GM12878 (cell line): ENCODE results near the gene UBE2O. TPM values are rescaled to one million over a fixed set of nuclear protein-coding genes. Genes with fewer than 3 reads are reported as not detected.

ENCODE experiments used
- ATAC-seq: fragments of 200-7000 bp; cut with Tn5 transposase; 3 replicates; pipeline ENCODE4 v1.9.1; 2020; ENCODE audit warnings: mild to moderate bottlenecking, moderate library complexity
- BruUV-seq: library from RNA; stranded (reverse); fragments of 400-500 nt; replicated peaks from 2 replicates; lab custom pipeline; 2021; lab: Mats Ljungman, UMichigan
- CTCF ChIA-PET: fragments of 300-600 bp; sonication (Branson Sonifier 250); formaldehyde crosslinking; extraction: SDS; loops from one replicate; lab custom pipeline; 2021; ENCODE audit warnings: inconsistent platforms; lab: Yijun Ruan, JAX
- POLR2A ChIA-PET: fragments of 350-600 bp; formaldehyde crosslinking; extraction: SDS; loops from one replicate; lab custom pipeline; 2021; ENCODE audit warnings: inconsistent platforms; lab: Charles Lee
- RAD21 ChIA-PET: fragments of 300-600 bp; sonication (Branson Sonifier 250); formaldehyde crosslinking; loops from one replicate; lab custom pipeline; 2023; ENCODE audit warnings: antibody characterized with exemption; ENCODE audit not compliant: unreplicated experiment; lab: Charles Lee
- SMC1A ChIA-PET: fragments of 300-600 bp; sonication (Branson Sonifier 250); formaldehyde crosslinking; loops from one replicate; lab custom pipeline; 2023; ENCODE audit not compliant: unreplicated experiment, uncharacterized antibody; lab: Charles Lee
- DNase-seq: peaks from one replicate; pipeline ENCODE4 v3.0.0-alpha.2; 2011; ENCODE audit warnings: low read depth, low spot score
- FAIRE-seq: peaks from 3 replicates; lab custom pipeline; 2011; peaks lifted over from hg19 to GRCh38; lab: Jason Lieb, UNC
- H2AFZ ChIP-seq: 2 replicates; pipeline ENCODE4 v1.6.0; 2011; ENCODE audit warnings: low read depth, low read length, control low read depth; ENCODE audit not compliant: control insufficient read depth
- H3K27ac ChIP-seq: 2 replicates; pipeline ENCODE4 v1.5.1; 2011; ENCODE audit warnings: control low read depth; ENCODE audit not compliant: control insufficient read depth, insufficient read depth
- H3K27me3 ChIP-seq, 2 experiments: replicated peaks in 1 of 2; 2 replicates each; pipeline versions ENCODE4 v1.6.0 to v1.6.1; 2011; ENCODE audit warnings: low read length in 1 of 2; ENCODE audit not compliant: control insufficient read depth in 2 of 2, insufficient read depth in 2 of 2
- H3K36me3 ChIP-seq, 2 experiments: 2 replicates each; pipeline ENCODE4 v1.5.1; 2011; ENCODE audit warnings: low read length in 1 of 2; ENCODE audit not compliant: control insufficient read depth in 2 of 2, insufficient read depth in 2 of 2
- H3K4me1 ChIP-seq: 2 replicates; pipeline ENCODE4 v1.6.1; 2011; ENCODE audit warnings: mild to moderate bottlenecking, low read length, moderate library complexity, mixed read lengths; ENCODE audit not compliant: control insufficient read depth, insufficient read depth
- H3K4me2 ChIP-seq: 2 replicates; pipeline ENCODE4 v1.6.0; 2011; ENCODE audit warnings: control low read depth; ENCODE audit not compliant: control insufficient read depth, insufficient read depth
- H3K4me3 ChIP-seq: fragments of 200-600 bp; sonication (generic); 2 replicates; pipeline ENCODE4 v1.5.1; 2016
- H3K79me2 ChIP-seq: 2 replicates; pipeline ENCODE4 v1.6.0; 2011; ENCODE audit warnings: low read length; ENCODE audit not compliant: control insufficient read depth, insufficient read depth
- H3K9ac ChIP-seq: 2 replicates; pipeline ENCODE4 v1.8.0; 2011; ENCODE audit warnings: low read length, control low read depth, mixed read lengths; ENCODE audit not compliant: control insufficient read depth, insufficient read depth
- H3K9me3 ChIP-seq: replicated peaks from 3 replicates; pipeline ENCODE4 v1.5.1; 2011; ENCODE audit warnings: mild to moderate bottlenecking, low read length; ENCODE audit not compliant: control insufficient read depth, insufficient read depth
- H4K20me1 ChIP-seq: 2 replicates; pipeline ENCODE4 v1.6.0; 2011; ENCODE audit not compliant: control insufficient read depth, insufficient read depth
- BCL3 ChIP-seq: IDR thresholded peaks from 2 replicates; pipeline ENCODE4 v1.6.1; 2011; ENCODE audit warnings: borderline replicate concordance, low read depth, mild to moderate bottlenecking, moderate library complexity, low read length; ENCODE audit not compliant: insufficient read depth, poor library complexity, severe bottlenecking
- BHLHE40 ChIP-seq, 2 experiments: fragments of 450-650 bp in 1 of 2; IDR thresholded peaks; 2 replicates each; pipeline ENCODE4 v1.6.1; 2011 to 2017; ENCODE audit warnings: low read depth in 2 of 2, borderline replicate concordance in 1 of 2, improper control_type of control experiment in 1 of 2, low read length in 1 of 2, mild to moderate bottlenecking in 1 of 2
- CBX3 ChIP-seq: fragments of 200-600 bp; sonication (generic); IDR thresholded peaks from 2 replicates; pipeline ENCODE4 v1.6.1; 2016; ENCODE audit warnings: low read depth, borderline replicate concordance
- E4F1 ChIP-seq: fragments of 450-650 bp; IDR thresholded peaks from 2 replicates; pipeline ENCODE4 v1.6.1; 2018; ENCODE audit warnings: borderline replicate concordance, mild to moderate bottlenecking; ENCODE audit not compliant: partially characterized antibody
- EGR1 ChIP-seq, 2 experiments: IDR thresholded peaks; 1 replicate in 1 of 2; 2 replicates in 1 of 2; pipeline ENCODE4 v1.6.1; 2011 to 2012; ENCODE audit warnings: low read depth in 2 of 2, low read length in 2 of 2, borderline replicate concordance in 1 of 2, mild to moderate bottlenecking in 1 of 2, moderate library complexity in 1 of 2
- GATAD2B ChIP-seq: fragments of 450-650 bp; conservative IDR thresholded peaks from 2 replicates; pipeline ENCODE4 v1.6.1; 2017; ENCODE audit warnings: low read depth, mild to moderate bottlenecking, moderate library complexity
- HDAC6 ChIP-seq: fragments of 200-600 bp; sonication (generic); IDR thresholded peaks from one replicate; pipeline ENCODE4 v1.8.0; 2017; ENCODE audit warnings: antibody characterized with exemption; ENCODE audit not compliant: unreplicated experiment
- KDM1A ChIP-seq: fragments of 200-600 bp; sonication (generic); IDR thresholded peaks from 2 replicates; pipeline ENCODE4 v1.6.1; 2016; ENCODE audit warnings: borderline replicate concordance
- LARP7 ChIP-seq: fragments of 450-650 bp; IDR thresholded peaks from 2 replicates; pipeline ENCODE4 v1.6.1; 2017; ENCODE audit warnings: mild to moderate bottlenecking
- MLLT1 ChIP-seq: fragments of 450-650 bp; IDR thresholded peaks from 2 replicates; pipeline ENCODE4 v1.6.1; 2016; ENCODE audit warnings: mild to moderate bottlenecking
- POLR2AphosphoS5 ChIP-seq: IDR thresholded peaks from 2 replicates; pipeline ENCODE4 v1.6.1; 2011; ENCODE audit warnings: mild to moderate bottlenecking, low read length, inconsistent platforms
- WRNIP1 ChIP-seq: IDR thresholded peaks from 2 replicates; pipeline ENCODE4 v1.6.1; 2011; ENCODE audit warnings: low read depth, low read length, improper control_type of control experiment, borderline replicate concordance
- WGBS: methylation state at CpG from one replicate; pipeline ENCODE4 v1.1.6; 2016; ENCODE audit warnings: low lambda C conversion rate; ENCODE audit not compliant: insufficient replicate concordance, insufficient coverage; ENCODE audit errors: missing lambda C conversion rate; 5-methylcytosine and 5-hydroxymethylcytosine counted together
- in situ Hi-C: fragments of 300-500 bp; cut with MboI; formaldehyde crosslinking; loops from 9 replicates; pipeline ENCODE4 v1.14.3; 2018; ENCODE audit warnings: mixed read lengths
- intact Hi-C: fragments of 100-400 bp; cut with micrococcal nuclease; formaldehyde crosslinking; loops from one replicate; pipeline ENCODE4 v1.14.2; 2022; ENCODE audit not compliant: unreplicated experiment
- polyA plus RNA-seq, 11 experiments: library from polyadenylated mRNA; depleted of rRNA in 4 of 11; unstranded in 6 of 11; stranded (reverse) in 5 of 11; fragments of >200 nt; fragmentation: Nextera tagmentation in 4 of 11; fragmentation: Illumina TruSeq in 1 of 11; extraction: Ambion mirVana in 4 of 11; extraction: Trizol in 1 of 11; gene quantifications; 1 replicate in 1 of 11; 2 replicates in 10 of 11; pipeline versions ENCODE4 v1.2.1 to v1.2.3, GENCODE V29; 2011 to 2016; ENCODE audit warnings: inconsistent platforms in 2 of 11, missing spikeins in 2 of 11, low read depth in 1 of 11
- total RNA-seq, 4 experiments: library from RNA; depleted of rRNA in 3 of 4; stranded (reverse); fragments of >200 nt in 3 of 4; fragmentation: Illumina TruSeq in 1 of 4; extraction: Trizol in 1 of 4; gene quantifications; 2 replicates each; pipeline versions ENCODE4 v1.2.1 to v1.2.3, GENCODE V29; 2013 to 2021

UBE2O gene
- total and polyA plus RNA-seq, 10 of the 15 experiments (the other 5 are each of a cell fraction or from before 2014, with no cell fraction given): 2.1 to 39.0 (median 14.1) TPM

GRCh38 chr17:76382803-76383545 lies 70.0 kb downstream of the UBE2O start:
- Histone ChIP-seq H3K4me1 (peaks cover 24% of the 10 kb centered on the region), H3K27me3 (peaks cover 2 to 6% of the 10 kb centered on the region in 2 experiments; a peak in 2 of 4 replicates), H3K27ac (no peak overlapping the region), H3K79me2 (no peaks in the 10 kb centered on the region), H3K4me3 (peak overlapping the region; percentile 75), H3K9ac (peak overlapping the region; percentile 34; the same call in 1 of the 2 replicates), H4K20me1 (no peaks in the 10 kb centered on the region), H3K9me3 (no peaks in the 10 kb centered on the region), H3K4me2 (peak overlapping the region; percentile 99), H2AFZ (peak overlapping the region; percentile 75), H3K36me3 (no peaks in the 10 kb centered on the region)
- ATAC-seq: peak; percentile 49
- intact Hi-C loops (loop anchor here (10.0 kb wide), 1 partner anchor 258 kb away; no protein-coding TSS in a partner anchor), in situ Hi-C loops (no loop called here)
- 6% methylated on average over 67 of the region's 80 CpGs for WGBS
- no peak for FAIRE-seq
- RAD21 ChIA-PET: interaction anchor here (0.5 kb wide), 1 partner anchor 26 kb away, joined by 6 read pairs; no protein-coding TSS in a partner anchor
- POLR2A ChIA-PET: no interaction called here
- CTCF ChIA-PET: interaction anchor here (4.2 kb wide), 1 partner anchor 30 kb away, joined by 23 read pairs; the partner anchor contains the start of gene PRPSAP1
- SMC1A ChIA-PET: interaction anchor here (1.9 kb wide), 1 partner anchor 15 kb away, joined by 6 read pairs; no protein-coding TSS in a partner anchor
- no peak for DNase-seq
- BruUV-seq: no TSS peak
- TF ChIP-seq CBX3 (no peak), BCL3 (no peak), BHLHE40 (IDR thresholded peaks at IDR 0.05; ENCODE audit: borderline replicate concordance in 1 of 2, low read depth in 2 of 2, low read length in 1 of 2) (0 out of 4 replicates have a peak, but pooled peaks of 1 of the 2 experiments have one; percentile 1), E4F1 (no peak), LARP7 (no peak), MLLT1 (no peak), HDAC6 (peak; percentile 89), WRNIP1 (no peak), POLR2AphosphoS5 (no peak), KDM1A (no peak), EGR1 (IDR thresholded peaks at IDR 0.05; ENCODE audit: borderline replicate concordance in 1 of 2, low read depth in 2 of 2, low read length in 2 of 2) (peak in 1 of 2 experiments; percentile 80; a peak in 1 of 3 replicates), GATAD2B (peak; percentile 21; the same call in 1 of the 2 replicates)
